K562 (cell line): ENCODE data around the gene TAF8. TPM values are rescaled to one million over a fixed set of nuclear protein-coding genes. Genes with fewer than 3 reads are reported as not detected.

Source experiments
- CREBBP ChIP-seq: IDR thresholded peaks from one replicate; pipeline ENCODE4 v1.6.1; 2012; ENCODE audit warnings: low read depth, mild to moderate bottlenecking, control low read depth, inconsistent platforms, low read length
- CSDE1 ChIP-seq, 2 experiments: fragments of 450-650 bp; IDR thresholded peaks; 2 replicates each; pipeline ENCODE4 v1.6.1; 2016; ENCODE audit warnings: mild to moderate bottlenecking in 1 of 2
- ELF2 ChIP-seq: fragments of 250-450 bp; sonication (Bioruptor Pico); IDR thresholded peaks from 2 replicates; pipeline ENCODE4 v1.5.0; 2021; ENCODE audit warnings: mild to moderate bottlenecking
- ELF4 ChIP-seq: fragments of 450-650 bp; formaldehyde crosslinking; IDR thresholded peaks from 2 replicates; pipeline ENCODE4 v1.4.0; 2022; ENCODE audit warnings: missing genetic modification characterization
- EP300 ChIP-seq: IDR thresholded peaks from 2 replicates; pipeline ENCODE4 v1.6.1; 2012; ENCODE audit warnings: low read length, improper control_type of control experiment
- ETV6 ChIP-seq, 3 experiments: fragments of 150-350 bp in 1 of 3; sonication (generic) in 1 of 3; formaldehyde crosslinking in 1 of 3; IDR thresholded peaks; 2 replicates each; pipeline versions ENCODE4 v1.6.1 to v1.8.0; 2014 to 2022; ENCODE audit warnings: borderline replicate concordance in 2 of 3, low read depth in 2 of 3, antibody characterized with exemption in 1 of 3, low read length in 1 of 3, mild to moderate bottlenecking in 1 of 3, missing genetic modification reagents in 1 of 3
- KDM1A ChIP-seq, 2 experiments: fragments of 450-650 bp; IDR thresholded peaks; 2 replicates each; pipeline ENCODE4 v1.6.1; 2016; ENCODE audit warnings: mild to moderate bottlenecking in 2 of 2
- NRF1 ChIP-seq, 2 experiments: fragments of 450-650 bp; IDR thresholded peaks in 1 of 2; conservative IDR thresholded peaks in 1 of 2; 2 replicates each; pipeline ENCODE4 v1.6.1; 2014; ENCODE audit warnings: mild to moderate bottlenecking in 2 of 2
- POLR2AphosphoS2 ChIP-seq: IDR thresholded peaks from 2 replicates; pipeline ENCODE4 v1.6.1; 2012; ENCODE audit warnings: low read length, improper control_type of control experiment
- TOE1 ChIP-seq, 2 experiments: fragments of 450-650 bp in 1 of 2; sonication (generic) in 1 of 2; formaldehyde crosslinking in 1 of 2; IDR thresholded peaks; 2 replicates each; pipeline versions ENCODE4 v1.7.1 to v1.8.0; 2016 to 2022; ENCODE audit warnings: borderline replicate concordance in 2 of 2, mild to moderate bottlenecking in 2 of 2, antibody characterized with exemption in 1 of 2, inconsistent platforms in 1 of 2, low read depth in 1 of 2, missing genetic modification reagents in 1 of 2, moderate library complexity in 1 of 2
- ZBTB17 ChIP-seq: fragments of 450-650 bp; formaldehyde crosslinking; IDR thresholded peaks from 2 replicates; pipeline ENCODE4 v1.4.0; 2020; ENCODE audit warnings: mild to moderate bottlenecking
- ZNF282 ChIP-seq: sonication (generic); formaldehyde crosslinking; IDR thresholded peaks from 2 replicates; pipeline ENCODE4 v1.8.1; 2023; ENCODE audit warnings: missing genetic modification reagents
- ZNF592 ChIP-seq: fragments of 450-650 bp; IDR thresholded peaks from 2 replicates; pipeline ENCODE4 v1.6.1; 2017; ENCODE audit warnings: antibody characterized with exemption, mild to moderate bottlenecking
- ZNF79 ChIP-seq: fragments of 250-450 bp; sonication (Bioruptor Pico); IDR thresholded peaks from 2 replicates; pipeline ENCODE4 v1.4.0; 2020; ENCODE audit warnings: low read depth, mild to moderate bottlenecking, moderate library complexity
- polyA plus RNA-seq, 8 experiments: library from polyadenylated mRNA; depleted of rRNA in 4 of 8; stranded (reverse) in 5 of 8; unstranded in 3 of 8; fragments of >200 nt; fragmentation: Nextera tagmentation in 2 of 8; fragmentation: Illumina TruSeq in 1 of 8; extraction: Ambion mirVana in 2 of 8; extraction: Trizol in 1 of 8; gene quantifications; 2 replicates each; pipeline versions ENCODE4 v1.2.1 to v1.2.3, GENCODE V29; 2011 to 2014; ENCODE audit warnings: inconsistent platforms in 1 of 8, missing spikeins in 1 of 8
- total RNA-seq, 7 experiments: library from RNA; depleted of rRNA in 6 of 7; stranded (reverse); fragments of >200 nt in 6 of 7; fragmentation: Illumina TruSeq in 2 of 7; extraction: Trizol in 2 of 7; gene quantifications; 2 replicates each; pipeline versions ENCODE4 v1.2.1 to v1.2.3, GENCODE V29; 2011 to 2021; ENCODE audit warnings: low replicate concordance in 1 of 7
- TF ChIP-seq, protein P1 (sequence below): sonication (generic); formaldehyde crosslinking; IDR thresholded peaks from 2 replicates; pipeline ENCODE4 v1.8.1; 2023; ENCODE audit warnings: mild to moderate bottlenecking, missing genetic modification reagents
- TF ChIP-seq, protein P2 (sequence below), 2 experiments: fragments of 450-650 bp; conservative IDR thresholded peaks; 2 replicates each; pipeline ENCODE4 v1.6.1; 2017; ENCODE audit warnings: mild to moderate bottlenecking in 2 of 2, moderate library complexity in 2 of 2
- TF ChIP-seq, protein P3 (sequence below): fragments of 450-650 bp; formaldehyde crosslinking; conservative IDR thresholded peaks from 2 replicates; pipeline ENCODE4 v1.4.0; 2022; ENCODE audit warnings: mild to moderate bottlenecking, missing genetic modification characterization

Gene TAF8
- total and polyA plus RNA-seq, 9 of the 15 experiments (the other 6 are each of a cell fraction or from before 2014, with no cell fraction given) = 29.4 to 84.0 (median 52.6) TPM

GRCh38 chr6:42046464-42047212, 3.7 kb upstream of the TAF8 start (continued):
- TF ChIP-seq, protein P1, sequence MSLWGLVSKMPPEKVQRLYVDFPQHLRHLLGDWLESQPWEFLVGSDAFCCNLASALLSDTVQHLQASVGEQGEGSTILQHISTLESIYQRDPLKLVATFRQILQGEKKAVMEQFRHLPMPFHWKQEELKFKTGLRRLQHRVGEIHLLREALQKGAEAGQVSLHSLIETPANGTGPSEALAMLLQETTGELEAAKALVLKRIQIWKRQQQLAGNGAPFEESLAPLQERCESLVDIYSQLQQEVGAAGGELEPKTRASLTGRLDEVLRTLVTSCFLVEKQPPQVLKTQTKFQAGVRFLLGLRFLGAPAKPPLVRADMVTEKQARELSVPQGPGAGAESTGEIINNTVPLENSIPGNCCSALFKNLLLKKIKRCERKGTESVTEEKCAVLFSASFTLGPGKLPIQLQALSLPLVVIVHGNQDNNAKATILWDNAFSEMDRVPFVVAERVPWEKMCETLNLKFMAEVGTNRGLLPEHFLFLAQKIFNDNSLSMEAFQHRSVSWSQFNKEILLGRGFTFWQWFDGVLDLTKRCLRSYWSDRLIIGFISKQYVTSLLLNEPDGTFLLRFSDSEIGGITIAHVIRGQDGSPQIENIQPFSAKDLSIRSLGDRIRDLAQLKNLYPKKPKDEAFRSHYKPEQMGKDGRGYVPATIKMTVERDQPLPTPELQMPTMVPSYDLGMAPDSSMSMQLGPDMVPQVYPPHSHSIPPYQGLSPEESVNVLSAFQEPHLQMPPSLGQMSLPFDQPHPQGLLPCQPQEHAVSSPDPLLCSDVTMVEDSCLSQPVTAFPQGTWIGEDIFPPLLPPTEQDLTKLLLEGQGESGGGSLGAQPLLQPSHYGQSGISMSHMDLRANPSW (CRISPR knock-in tag) = no peak
- TF ChIP-seq, protein P2, sequence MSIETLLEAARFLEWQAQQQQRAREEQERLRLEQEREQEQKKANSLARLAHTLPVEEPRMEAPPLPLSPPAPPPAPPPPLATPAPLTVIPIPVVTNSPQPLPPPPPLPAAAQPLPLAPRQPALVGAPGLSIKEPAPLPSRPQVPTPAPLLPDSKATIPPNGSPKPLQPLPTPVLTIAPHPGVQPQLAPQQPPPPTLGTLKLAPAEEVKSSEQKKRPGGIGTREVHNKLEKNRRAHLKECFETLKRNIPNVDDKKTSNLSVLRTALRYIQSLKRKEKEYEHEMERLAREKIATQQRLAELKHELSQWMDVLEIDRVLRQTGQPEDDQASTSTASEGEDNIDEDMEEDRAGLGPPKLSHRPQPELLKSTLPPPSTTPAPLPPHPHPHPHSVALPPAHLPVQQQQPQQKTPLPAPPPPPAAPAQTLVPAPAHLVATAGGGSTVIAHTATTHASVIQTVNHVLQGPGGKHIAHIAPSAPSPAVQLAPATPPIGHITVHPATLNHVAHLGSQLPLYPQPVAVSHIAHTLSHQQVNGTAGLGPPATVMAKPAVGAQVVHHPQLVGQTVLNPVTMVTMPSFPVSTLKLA (conservative IDR thresholded peaks at IDR 0.05) = 0 out of 4 replicates have a peak, but pooled peaks of 1 of the 2 experiments have one; percentile 28
- TF ChIP-seq ZNF79 (CRISPR knock-in tag) = no peak
- TF ChIP-seq ZNF592 = no peak
- peak; percentile 72 to 86 for TF ChIP-seq KDM1A (IDR thresholded peaks at IDR 0.05)
- no peak for TF ChIP-seq EP300
- TF ChIP-seq ELF4 (CRISPR knock-in tag) = no peak
- TF ChIP-seq POLR2AphosphoS2 = no peak
- TF ChIP-seq CSDE1 (IDR thresholded peaks at IDR 0.05) = no peak
- no peak for TF ChIP-seq ZBTB17
- no peak for TF ChIP-seq CREBBP
- no peak for TF ChIP-seq ETV6 (IDR thresholded peaks at IDR 0.05; ENCODE audit: borderline replicate concordance in 1 of 2, low read depth in 2 of 2, low read length in 1 of 2)
- TF ChIP-seq ETV6 (CRISPR knock-in tag; IDR thresholded peaks at IDR 0.05; ENCODE audit: borderline replicate concordance) = no peak
- peak; percentile 57 to 64 for TF ChIP-seq NRF1 (conservative IDR thresholded peaks at IDR 0.05 in 1 of 2, IDR thresholded peaks at IDR 0.05 in 1 of 2)
- no peak for TF ChIP-seq TOE1 (IDR thresholded peaks at IDR 0.05; ENCODE audit: borderline replicate concordance)
- TF ChIP-seq TOE1 (CRISPR knock-in tag; IDR thresholded peaks at IDR 0.05; ENCODE audit: borderline replicate concordance, low read depth) = no peak
- TF ChIP-seq ZNF282 (CRISPR knock-in tag) = no peak
- no peak for TF ChIP-seq ELF2 (CRISPR knock-in tag)
- TF ChIP-seq, protein P3, sequence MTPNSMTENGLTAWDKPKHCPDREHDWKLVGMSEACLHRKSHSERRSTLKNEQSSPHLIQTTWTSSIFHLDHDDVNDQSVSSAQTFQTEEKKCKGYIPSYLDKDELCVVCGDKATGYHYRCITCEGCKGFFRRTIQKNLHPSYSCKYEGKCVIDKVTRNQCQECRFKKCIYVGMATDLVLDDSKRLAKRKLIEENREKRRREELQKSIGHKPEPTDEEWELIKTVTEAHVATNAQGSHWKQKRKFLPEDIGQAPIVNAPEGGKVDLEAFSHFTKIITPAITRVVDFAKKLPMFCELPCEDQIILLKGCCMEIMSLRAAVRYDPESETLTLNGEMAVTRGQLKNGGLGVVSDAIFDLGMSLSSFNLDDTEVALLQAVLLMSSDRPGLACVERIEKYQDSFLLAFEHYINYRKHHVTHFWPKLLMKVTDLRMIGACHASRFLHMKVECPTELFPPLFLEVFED (CRISPR knock-in tag) = no peak
